ENCODE results near the gene PRIMPOL.

DNA sequence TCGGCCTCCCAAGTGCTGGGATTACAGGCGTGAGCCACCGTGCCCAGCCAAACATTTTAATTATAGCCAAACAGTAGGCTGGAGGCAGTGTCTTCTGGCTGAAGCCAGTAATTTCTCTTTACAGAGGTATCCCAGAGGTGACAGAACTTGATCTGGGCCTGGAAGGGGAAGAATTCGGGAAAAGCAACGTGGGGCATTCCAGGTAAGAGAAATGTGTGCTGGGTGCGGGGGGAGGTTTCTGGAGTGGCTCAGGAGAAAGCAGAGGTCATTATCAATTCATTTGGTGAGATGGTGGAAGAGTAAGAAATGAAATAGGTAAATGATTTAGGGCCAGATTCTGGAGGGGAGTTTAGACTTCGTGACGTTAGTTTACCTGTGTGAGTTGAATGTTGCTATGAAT lies 2.4 kb downstream of the PRIMPOL start:
- TF ChIP-seq, protein P1, sequence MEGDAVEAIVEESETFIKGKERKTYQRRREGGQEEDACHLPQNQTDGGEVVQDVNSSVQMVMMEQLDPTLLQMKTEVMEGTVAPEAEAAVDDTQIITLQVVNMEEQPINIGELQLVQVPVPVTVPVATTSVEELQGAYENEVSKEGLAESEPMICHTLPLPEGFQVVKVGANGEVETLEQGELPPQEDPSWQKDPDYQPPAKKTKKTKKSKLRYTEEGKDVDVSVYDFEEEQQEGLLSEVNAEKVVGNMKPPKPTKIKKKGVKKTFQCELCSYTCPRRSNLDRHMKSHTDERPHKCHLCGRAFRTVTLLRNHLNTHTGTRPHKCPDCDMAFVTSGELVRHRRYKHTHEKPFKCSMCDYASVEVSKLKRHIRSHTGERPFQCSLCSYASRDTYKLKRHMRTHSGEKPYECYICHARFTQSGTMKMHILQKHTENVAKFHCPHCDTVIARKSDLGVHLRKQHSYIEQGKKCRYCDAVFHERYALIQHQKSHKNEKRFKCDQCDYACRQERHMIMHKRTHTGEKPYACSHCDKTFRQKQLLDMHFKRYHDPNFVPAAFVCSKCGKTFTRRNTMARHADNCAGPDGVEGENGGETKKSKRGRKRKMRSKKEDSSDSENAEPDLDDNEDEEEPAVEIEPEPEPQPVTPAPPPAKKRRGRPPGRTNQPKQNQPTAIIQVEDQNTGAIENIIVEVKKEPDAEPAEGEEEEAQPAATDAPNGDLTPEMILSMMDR (IDR thresholded peaks at IDR 0.05), result no peak
- no peak for TF ChIP-seq POLR2A (IDR thresholded peaks at IDR 0.05)

Data from Peyer's patch (tissue), 4 donors.